SK-N-MC (cell line): ENCODE results near the gene DHRS13.

Experiments
- EZH2 ChIP-seq: fragments of 200-600 bp; sonication (generic); IDR thresholded peaks from one replicate; pipeline ENCODE4 v1.6.1; 2017; ENCODE audit warnings: antibody characterized with exemption
- POLR2AphosphoS5 ChIP-seq: IDR thresholded peaks from 2 replicates; pipeline ENCODE4 v1.6.1; 2012; ENCODE audit warnings: mild to moderate bottlenecking, low read depth, low read length, borderline replicate concordance

- TF ChIP-seq POLR2AphosphoS5 (no peak), EZH2 (no peak)
Measured at GRCh38 chr17:28900986-28901726, 1.7 kb downstream of the DHRS13 start.
